NT2/D1 (cell line): Measurements from ENCODE around the gene POU2AF2.
"Not testable (repeated sequence)": the region's sequence is repeated elsewhere in the genome, so short reads cannot be mapped to it uniquely, and the experiment has no call there.

ENCODE experiments used
- SUZ12 ChIP-seq: IDR thresholded peaks from 2 replicates; pipeline ENCODE4 v1.6.1; 2011; ENCODE audit not compliant: insufficient read length, insufficient read depth; ENCODE audit errors: extremely low read depth
- ZNF274 ChIP-seq: IDR thresholded peaks from 2 replicates; pipeline ENCODE4 v1.6.1; 2011; ENCODE audit warnings: mild to moderate bottlenecking, low read depth, low read length

DNA sequence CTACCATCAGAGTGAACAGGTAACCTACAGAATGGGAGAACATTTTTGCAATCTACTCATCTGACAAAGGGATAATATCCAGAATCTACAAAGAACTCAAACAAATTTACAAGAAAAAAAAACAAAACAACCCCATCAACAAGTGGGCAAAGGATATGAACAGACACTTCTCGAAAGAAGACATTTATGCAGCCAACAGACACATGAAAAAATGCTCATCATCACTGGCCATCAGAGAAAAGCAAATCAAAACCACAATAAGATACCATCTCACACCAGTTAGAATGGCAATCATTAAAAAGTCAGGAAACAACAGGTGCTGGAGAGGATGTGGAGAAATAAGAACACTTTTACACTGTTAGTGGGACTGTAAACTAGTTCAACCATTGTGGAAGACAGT, 46.9 kb downstream of the POU2AF2 start:
- not testable (repeated sequence) for TF ChIP-seq ZNF274, SUZ12
